ENCODE measurements around the gene RSU1.

The RSU1 gene

GRCh38 chr10:16639471-16639870 is 177.8 kb downstream of the RSU1 start:
- DNase-seq (ENCODE audit: low read depth): no peak
- TF ChIP-seq CTCF (IDR thresholded peaks at IDR 0.05; ENCODE audit: control insufficient read depth, insufficient read depth, low read depth, low read length, missing control alignments): no peak
- no peak overlapping the region for H3K4me3 ChIP-seq (ENCODE audit: control insufficient read depth, low read depth, low read length)

GRCh38 chr10:16632996-16633395 is 184.2 kb downstream of the RSU1 start:
- H3K4me3 ChIP-seq (ENCODE audit: control insufficient read depth, low read depth, low read length): no peak overlapping the region
- TF ChIP-seq CTCF (IDR thresholded peaks at IDR 0.05; ENCODE audit: control insufficient read depth, insufficient read depth, low read depth, low read length, missing control alignments): no peak
- DNase-seq (ENCODE audit: low read depth): no peak

GRCh38 chr10:16626697-16627096 is 190.5 kb downstream of the RSU1 start:
- no peak for DNase-seq (ENCODE audit: low read depth)
- no peak for TF ChIP-seq CTCF (IDR thresholded peaks at IDR 0.05; ENCODE audit: control insufficient read depth, insufficient read depth, low read depth, low read length, missing control alignments)
- H3K4me3 ChIP-seq (ENCODE audit: control insufficient read depth, low read depth, low read length): no peak overlapping the region

- H3K4me3 ChIP-seq (ENCODE audit: control insufficient read depth, low read depth, low read length): no peak overlapping the region
- no peak for TF ChIP-seq CTCF (IDR thresholded peaks at IDR 0.05; ENCODE audit: control insufficient read depth, insufficient read depth, low read depth, low read length, missing control alignments)
- DNase-seq (ENCODE audit: low read depth): no peak
These were observed 204.3 kb downstream of the RSU1 start for GRCh38 chr10:16612981-16613355.

GRCh38 chr10:16612115-16612980 is 204.9 kb downstream of the RSU1 start:
- no peak for TF ChIP-seq CTCF (IDR thresholded peaks at IDR 0.05; ENCODE audit: control insufficient read depth, insufficient read depth, low read depth, low read length, missing control alignments)
- DNase-seq (ENCODE audit: low read depth): no peak
- no peak overlapping the region for H3K4me3 ChIP-seq (ENCODE audit: control insufficient read depth, low read depth, low read length)

- no peak for TF ChIP-seq CTCF (IDR thresholded peaks at IDR 0.05; ENCODE audit: control insufficient read depth, insufficient read depth, low read depth, low read length, missing control alignments)
- no peak overlapping the region for H3K4me3 ChIP-seq (ENCODE audit: control insufficient read depth, low read depth, low read length)
- no peak for DNase-seq (ENCODE audit: low read depth)
These were observed 206.2 kb downstream of the RSU1 start for GRCh38 chr10:16611037-16611436.
